Mucosa of rectum (tissue), 2 donors: ENCODE data around the gene FBXO2.
A peak's percentile ranks its signal among the peaks of the same experiment; 100 is the strongest.

Experiments used
- H3K27ac ChIP-seq, 2 donors: one replicate each; pipeline ENCODE4 v1.7.0; 2013; ENCODE audit warnings: inconsistent platforms in 2 of 2, low read depth in 2 of 2, low read length in 2 of 2
- H3K27me3 ChIP-seq, 2 donors: one replicate each; pipeline ENCODE4 v1.7.0; 2013; ENCODE audit warnings: low read length in 2 of 2; ENCODE audit not compliant: control insufficient read depth in 2 of 2, insufficient read depth in 2 of 2
- H3K36me3 ChIP-seq, 2 donors: one replicate each; pipeline ENCODE4 v1.7.0; 2013; ENCODE audit warnings: low read length in 2 of 2; ENCODE audit not compliant: control insufficient read depth in 2 of 2, insufficient read depth in 2 of 2
- H3K4me1 ChIP-seq, 2 donors: one replicate each; pipeline ENCODE4 v1.7.0; 2013; ENCODE audit warnings: low read length in 2 of 2, mild to moderate bottlenecking in 1 of 2; ENCODE audit not compliant: control insufficient read depth in 2 of 2, insufficient read depth in 2 of 2
- H3K4me3 ChIP-seq, 2 donors: one replicate each; pipeline ENCODE4 v1.7.0; 2013; ENCODE audit warnings: low read length in 2 of 2
- H3K9ac ChIP-seq, 2 donors: one replicate each; pipeline ENCODE4 v1.7.0; 2013; ENCODE audit warnings: low read length in 2 of 2, low read depth in 1 of 2, mild to moderate bottlenecking in 1 of 2
- H3K9me3 ChIP-seq, 2 donors: one replicate each; pipeline ENCODE4 v1.7.0; 2013; ENCODE audit warnings: low read length in 2 of 2; ENCODE audit not compliant: control insufficient read depth in 2 of 2
- donor health status: healthy.
- donor health status: Normal muscosa, but diverticular disease.

The FBXO2 gene

GRCh38 chr1:11682287-11682771 lies 28.1 kb upstream of the FBXO2 start:
- no peak overlapping the region for H3K27ac ChIP-seq
- peaks cover 5 to 8% of the 10 kb centered on the region in 2 donors for H3K4me1 ChIP-seq
- H3K36me3 ChIP-seq: no peaks in the 10 kb centered on the region
- no peaks in the 10 kb centered on the region for H3K9me3 ChIP-seq
- H3K4me3 ChIP-seq: no peak overlapping the region
- H3K27me3 ChIP-seq: peaks cover 5 to 10% of the 10 kb centered on the region in 2 donors
- H3K9ac ChIP-seq: no peak overlapping the region

GRCh38 chr1:11681071-11681771 lies 27.0 kb upstream of the FBXO2 start, which contains the start of gene MAD2L2:
MAD2L2 (minus strand) TSS chr1:11681148; CDS start chr1:11680601, 547 bp downstream.
- peak within 1 kb of the TSS; percentile 81 to 85 for H3K4me3 ChIP-seq
- H3K27ac ChIP-seq: peak within 1 kb of the TSS; percentile 68 to 80
- H3K36me3 ChIP-seq: no peaks in the 10 kb centered on the region
- H3K4me1 ChIP-seq: peaks cover 5 to 8% of the 10 kb centered on the region in 2 donors
- H3K27me3 ChIP-seq: peaks cover 5 to 10% of the 10 kb centered on the region in 2 donors
- no peaks in the 10 kb centered on the region for H3K9me3 ChIP-seq
- H3K9ac ChIP-seq: peak within 1 kb of the TSS; percentile 74 to 77

GRCh38 chr1:11680270-11681070 lies 26.2 kb upstream of the FBXO2 start:
- Histone ChIP-seq H3K4me3 (peak overlapping the region; percentile 81 to 85), H3K27ac (peak overlapping the region; percentile 68 to 80), H3K4me1 (peaks cover 5 to 8% of the 10 kb centered on the region in 2 donors), H3K36me3 (no peaks in the 10 kb centered on the region), H3K9me3 (no peaks in the 10 kb centered on the region), H3K9ac (peak overlapping the region; percentile 74 to 77), H3K27me3 (peaks cover 5 to 10% of the 10 kb centered on the region in 2 donors)

- Histone ChIP-seq H3K4me3 (no peak overlapping the region), H3K9me3 (no peaks in the 10 kb centered on the region), H3K36me3 (peaks cover 1 to 4% of the 10 kb centered on the region in 2 donors), H3K4me1 (peaks cover 5 to 8% of the 10 kb centered on the region in 2 donors), H3K9ac (no peak overlapping the region), H3K27me3 (peaks cover 5 to 10% of the 10 kb centered on the region in 2 donors), H3K27ac (no peak overlapping the region)
Observed at GRCh38 chr1:11678442-11678841, 24.2 kb upstream of the FBXO2 start.

DNA sequence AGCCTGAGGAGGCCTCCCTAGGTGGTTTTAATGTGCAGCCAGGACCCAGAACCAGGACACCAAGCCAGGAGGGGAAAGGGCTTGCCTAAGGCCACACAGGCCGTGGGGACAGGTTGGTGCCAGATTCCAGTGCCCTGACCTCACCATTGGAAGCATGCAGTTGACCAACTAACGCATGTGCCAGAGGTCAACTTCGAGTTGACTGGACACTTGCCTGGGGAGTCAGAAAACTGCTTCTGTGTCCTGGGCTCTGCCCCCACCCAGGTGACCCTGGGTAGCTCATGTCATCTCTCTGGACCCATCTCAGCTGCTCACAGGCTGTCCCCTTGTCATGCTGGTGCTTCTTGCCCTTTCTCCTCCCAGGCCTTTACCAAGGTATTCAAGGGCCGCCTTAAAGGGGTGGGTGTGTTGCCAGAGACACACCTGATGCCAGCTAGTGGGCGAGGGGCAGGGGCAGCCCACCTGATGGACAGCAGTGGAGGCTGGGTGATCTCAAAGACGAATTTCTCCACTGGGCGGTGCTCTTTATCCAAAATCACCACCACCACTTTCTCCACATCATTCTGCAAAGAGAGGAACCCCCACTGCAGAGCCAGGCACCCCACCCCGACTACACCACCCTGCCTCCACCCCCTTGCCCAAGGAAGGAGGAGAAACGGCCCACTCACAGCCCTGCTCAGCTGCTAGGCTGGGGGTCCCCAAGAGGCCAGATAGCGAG lies 22.3 kb upstream of the FBXO2 start:
- peaks cover 5% of the 10 kb centered on the region in 2 donors for H3K4me1 ChIP-seq
- H3K36me3 ChIP-seq: peaks cover 5 to 7% of the 10 kb centered on the region in 2 donors
- no peak overlapping the region for H3K4me3 ChIP-seq
- no peak overlapping the region for H3K9ac ChIP-seq
- H3K27ac ChIP-seq: no peak overlapping the region
- no peaks in the 10 kb centered on the region for H3K9me3 ChIP-seq
- no peaks in the 10 kb centered on the region for H3K27me3 ChIP-seq

DNA sequence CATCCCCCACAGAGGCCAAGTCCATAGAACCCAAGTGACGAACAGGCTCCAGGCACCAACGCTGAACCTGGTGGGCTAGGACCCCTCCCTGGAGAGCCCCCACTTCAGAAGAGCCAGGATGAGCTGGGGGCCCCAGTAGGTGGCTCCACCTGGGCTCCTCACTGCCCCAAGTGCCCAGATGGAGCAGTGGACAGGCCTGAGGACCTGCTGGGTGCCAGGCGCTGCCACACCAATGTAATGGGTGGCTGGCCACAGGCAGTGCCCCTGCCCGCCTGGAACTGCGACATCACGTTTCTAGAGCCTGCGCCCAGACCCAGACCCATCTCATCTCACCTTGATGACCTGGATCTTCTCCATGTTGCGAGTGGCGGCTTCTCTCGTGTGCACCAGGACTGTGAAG lies 21.1 kb upstream of the FBXO2 start:
- Histone ChIP-seq H3K4me1 (peaks cover 1 to 3% of the 10 kb centered on the region in 2 donors), H3K27ac (no peak overlapping the region), H3K9me3 (no peaks in the 10 kb centered on the region), H3K36me3 (peaks cover 5 to 7% of the 10 kb centered on the region in 2 donors), H3K4me3 (no peak overlapping the region), H3K27me3 (no peaks in the 10 kb centered on the region), H3K9ac (no peak overlapping the region)

DNA sequence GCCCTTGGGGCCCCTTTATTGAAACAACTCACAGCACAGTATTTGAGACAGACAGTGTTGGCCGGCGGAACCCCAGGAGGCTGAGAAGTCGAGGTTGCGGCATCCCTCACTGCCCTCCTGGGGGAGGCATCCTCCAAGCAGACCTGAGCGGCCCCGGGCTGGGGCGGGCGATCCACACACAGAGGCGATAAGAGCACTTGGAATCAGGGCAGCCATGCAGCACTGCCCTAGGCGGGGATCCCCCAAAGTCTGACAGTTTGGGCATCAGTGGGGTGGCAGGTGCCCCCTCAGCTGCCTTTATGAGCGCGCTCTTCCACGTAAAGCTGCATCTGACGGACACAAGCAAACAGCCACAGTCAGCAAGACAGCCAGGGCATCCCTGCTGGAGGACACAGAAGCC lies 20.3 kb upstream of the FBXO2 start:
- H3K36me3 ChIP-seq: peaks cover 5 to 10% of the 10 kb centered on the region in 2 donors

GRCh38 chr1:11673089-11673769 lies 19.0 kb upstream of the FBXO2 start:
- H3K4me1 ChIP-seq: no peaks in the 10 kb centered on the region
- no peak overlapping the region for H3K4me3 ChIP-seq
- H3K9ac ChIP-seq: no peak overlapping the region
- peaks cover 5 to 13% of the 10 kb centered on the region in 2 donors for H3K36me3 ChIP-seq
- H3K27me3 ChIP-seq: no peaks in the 10 kb centered on the region
- no peaks in the 10 kb centered on the region for H3K9me3 ChIP-seq
- no peak overlapping the region for H3K27ac ChIP-seq

More for the DNA sequence above, 20.3 kb upstream of the FBXO2 start:
- Histone ChIP-seq H3K27ac (no peak overlapping the region), H3K27me3 (no peaks in the 10 kb centered on the region), H3K4me1 (no peaks in the 10 kb centered on the region), H3K4me3 (no peak overlapping the region), H3K9me3 (no peaks in the 10 kb centered on the region), H3K9ac (no peak overlapping the region)

DNA sequence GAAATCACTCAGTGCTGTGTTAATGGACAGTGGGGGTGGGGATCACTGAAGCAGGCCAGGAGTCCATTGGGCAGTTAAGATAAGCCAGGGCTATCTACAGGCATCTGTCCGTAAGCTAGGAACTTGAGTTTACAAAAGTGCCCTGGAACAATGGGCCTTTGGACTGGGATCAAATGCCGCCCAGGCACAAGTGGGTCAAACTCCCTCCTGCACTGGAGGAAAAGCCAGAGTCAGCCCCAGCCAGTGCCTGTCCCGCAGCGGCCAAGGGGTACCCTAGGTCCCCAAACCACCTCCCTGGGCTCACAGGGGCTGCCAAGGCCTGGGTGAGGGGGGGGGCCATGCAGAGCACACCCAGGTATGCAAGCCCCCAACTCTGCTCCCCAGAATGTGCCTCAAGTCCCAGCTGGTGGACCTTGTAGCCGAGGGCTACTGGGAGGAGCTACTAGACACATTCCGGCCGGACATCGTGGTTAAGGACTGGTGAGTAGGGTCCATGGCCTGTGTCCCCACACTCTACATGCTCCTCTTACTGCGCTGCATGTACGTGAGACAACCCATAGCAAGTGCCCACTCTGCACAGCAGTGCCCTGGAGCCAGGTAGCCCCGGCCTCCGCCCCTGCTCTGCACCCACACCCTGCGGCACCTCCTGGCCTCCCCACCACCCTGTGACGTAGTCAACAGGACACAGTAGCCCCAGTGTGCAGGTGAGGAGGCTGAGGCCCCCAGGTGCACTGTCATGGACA lies 17.5 kb upstream of the FBXO2 start:
- Histone ChIP-seq H3K4me1 (no peaks in the 10 kb centered on the region), H3K27me3 (no peaks in the 10 kb centered on the region), H3K36me3 (peaks cover 5 to 13% of the 10 kb centered on the region in 2 donors), H3K4me3 (no peak overlapping the region), H3K9me3 (no peaks in the 10 kb centered on the region), H3K27ac (no peak overlapping the region), H3K9ac (no peak overlapping the region)
